Endothelial cell of umbilical vein (primary cell): ENCODE measurements around the gene MYADML2. TPM values are rescaled to one million over a fixed set of nuclear protein-coding genes. Genes with fewer than 3 reads are reported as not detected.

Source experiments
- BruUV-seq: library from RNA; stranded (reverse); fragments of 400-500 nt; replicated peaks from 2 replicates; lab custom pipeline; 2021; lab: Mats Ljungman, UMichigan
- CTCF ChIA-PET: fragments of 300-600, 350-600 bp; sonication (Branson Sonifier 250); formaldehyde crosslinking; loops from one replicate; lab custom pipeline; 2021; ENCODE audit warnings: antibody characterized with exemption, inconsistent platforms; lab: Charles Lee
- POLR2A ChIA-PET: fragments of 300-600, 350-600 bp; sonication (Branson Sonifier 250); formaldehyde crosslinking; loops from one replicate; lab custom pipeline; 2021; ENCODE audit warnings: antibody characterized with exemption, inconsistent platforms; lab: Charles Lee
- DNase-seq: peaks from one replicate; pipeline ENCODE4 v3.0.0-alpha.2; 2011; ENCODE audit warnings: low read depth, low spot score
- FAIRE-seq: peaks from 2 replicates; lab custom pipeline; 2011; peaks lifted over from hg19 to GRCh38; lab: Jason Lieb, UNC
- H2AFZ ChIP-seq: 2 replicates; pipeline ENCODE4 v1.6.0; 2012; ENCODE audit warnings: low read depth, low read length, control low read depth, inconsistent platforms
- H3K27ac ChIP-seq: 2 replicates; pipeline ENCODE4 v1.5.1; 2011; ENCODE audit warnings: low read depth, mild to moderate bottlenecking, control low read depth, low read length, moderate library complexity; ENCODE audit not compliant: insufficient read depth
- H3K27me3 ChIP-seq, 2 experiments: 2 replicates each; pipeline versions ENCODE4 v1.6.0 to v1.6.1; 2011; ENCODE audit warnings: low read length in 2 of 2, mixed read lengths in 1 of 2; ENCODE audit not compliant: control insufficient read depth in 2 of 2, insufficient read depth in 2 of 2
- H3K36me3 ChIP-seq, 2 experiments: 2 replicates in 1 of 2; 3 replicates in 1 of 2; pipeline ENCODE4 v1.5.1; 2011; ENCODE audit warnings: low read length in 2 of 2, mild to moderate bottlenecking in 1 of 2, moderate library complexity in 1 of 2; ENCODE audit not compliant: control insufficient read depth in 2 of 2, insufficient read depth in 2 of 2; ENCODE audit errors: extremely low read depth in 1 of 2
- H3K4me1 ChIP-seq: 3 replicates; pipeline ENCODE4 v1.5.1; 2011; ENCODE audit warnings: mild to moderate bottlenecking, low read length; ENCODE audit not compliant: control insufficient read depth, insufficient read depth; ENCODE audit errors: extremely low read depth
- H3K4me2 ChIP-seq: 2 replicates; pipeline ENCODE4 v1.6.1; 2011; ENCODE audit warnings: low read length, control low read depth, mixed read lengths; ENCODE audit not compliant: insufficient read depth
- H3K4me3 ChIP-seq, 3 experiments: fragments of 200-600 bp in 1 of 3; sonication (generic), shearing (Covaris generic) in 1 of 3; replicated peaks in 1 of 3; 2 replicates each; pipeline ENCODE4 v1.5.1; 2011 to 2016; ENCODE audit warnings: control low read depth in 3 of 3, low read length in 3 of 3, mild to moderate bottlenecking in 2 of 3, inconsistent platforms in 1 of 3, low read depth in 1 of 3, moderate library complexity in 1 of 3; ENCODE audit not compliant: insufficient read depth in 1 of 3
- H3K79me2 ChIP-seq: 2 replicates; pipeline ENCODE4 v1.6.0; 2012; ENCODE audit warnings: low read length, inconsistent platforms; ENCODE audit not compliant: control insufficient read depth, insufficient read depth
- H3K9ac ChIP-seq: replicated peaks from 2 replicates; pipeline ENCODE3; 2011; ENCODE audit warnings: low read length, control low read depth; ENCODE audit not compliant: insufficient read depth; ENCODE audit errors: extremely low read depth
- H3K9me1 ChIP-seq: replicated peaks from 3 replicates; pipeline ENCODE4 v1.6.0; 2011; ENCODE audit warnings: mild to moderate bottlenecking, low read length; ENCODE audit not compliant: control insufficient read depth, insufficient read depth; ENCODE audit errors: extremely low read depth
- H3K9me3 ChIP-seq: replicated peaks from 2 replicates; pipeline ENCODE4 v1.5.1; 2012; ENCODE audit warnings: low read length, inconsistent platforms; ENCODE audit not compliant: control insufficient read depth, insufficient read depth
- H4K20me1 ChIP-seq: replicated peaks from 2 replicates; pipeline ENCODE3; 2011; ENCODE audit warnings: mild to moderate bottlenecking, low read length; ENCODE audit not compliant: control insufficient read depth, insufficient read depth; ENCODE audit errors: extremely low read depth
- CTCF ChIP-seq, 2 donors: IDR thresholded peaks; 1 replicate in 1 of 2; 2 replicates in 1 of 2; pipeline ENCODE4 v1.5.1; 2011; ENCODE audit warnings: low read length in 2 of 2, mild to moderate bottlenecking in 2 of 2, moderate library complexity in 2 of 2, control low read depth in 1 of 2, inconsistent platforms in 1 of 2, low read depth in 1 of 2; ENCODE audit not compliant: insufficient read depth in 1 of 2; ENCODE audit errors: extremely low read depth in 1 of 2
- EZH2 ChIP-seq: IDR thresholded peaks from 2 replicates; pipeline ENCODE4 v1.6.1; 2012; ENCODE audit warnings: borderline replicate concordance, low read depth, mild to moderate bottlenecking, moderate library complexity, low read length, inconsistent platforms; ENCODE audit not compliant: severe bottlenecking
- FOS ChIP-seq: IDR thresholded peaks from 2 replicates; pipeline ENCODE4 v1.6.1; 2011; ENCODE audit warnings: mild to moderate bottlenecking, low read length, moderate library complexity, borderline replicate concordance; ENCODE audit not compliant: insufficient read depth
- GATA2 ChIP-seq: IDR thresholded peaks from 2 replicates; pipeline ENCODE4 v1.7.0; 2011; ENCODE audit warnings: low read depth, mild to moderate bottlenecking, moderate library complexity, mixed read lengths, low read length; ENCODE audit not compliant: insufficient read length, insufficient read depth
- JUN ChIP-seq: IDR thresholded peaks from 2 replicates; pipeline ENCODE4 v1.6.1; 2011; ENCODE audit warnings: borderline replicate concordance, low read depth; ENCODE audit not compliant: insufficient read length, insufficient read depth
- MAX ChIP-seq: IDR thresholded peaks from 2 replicates; pipeline ENCODE4 v1.6.1; 2011; ENCODE audit not compliant: insufficient read depth, insufficient read length
- MYC ChIP-seq: IDR thresholded peaks from one replicate; pipeline ENCODE4 v1.6.1; 2011; ENCODE audit warnings: mild to moderate bottlenecking, low read depth, low read length
- POLR2A ChIP-seq: IDR thresholded peaks from 2 replicates; pipeline ENCODE4 v1.6.1; 2012; ENCODE audit warnings: low read depth, mild to moderate bottlenecking, control low read depth, low read length
- POLR2AphosphoS5 ChIP-seq: IDR thresholded peaks from 2 replicates; pipeline ENCODE4 v1.6.1; 2012; ENCODE audit warnings: low read depth, mild to moderate bottlenecking, control low read depth, low read length, moderate library complexity; ENCODE audit not compliant: insufficient read depth
- dilution Hi-C: fragments of 300-500 bp; cut with MboI; formaldehyde crosslinking; loops from one replicate; pipeline ENCODE4 v1.15.0; 2019; ENCODE audit warnings: low sequenced_read_pairs; ENCODE audit not compliant: extremely low pct_ligation_motif_present
- intact Hi-C: fragments of 100-400 bp; cut with micrococcal nuclease; formaldehyde crosslinking; loops from one replicate; pipeline ENCODE4 v1.10.0; 2022
- polyA plus RNA-seq, 4 experiments: library from polyadenylated mRNA; depleted of rRNA in 3 of 4; stranded (reverse) in 3 of 4; unstranded in 1 of 4; fragments of >200 nt; gene quantifications; 2 replicates each; pipeline versions ENCODE4 v1.2.1 to v1.2.3, GENCODE V29; 2011 to 2012; ENCODE audit warnings: missing spikeins in 1 of 4
- total RNA-seq: library from RNA; stranded (reverse); gene quantifications from 2 replicates; pipeline ENCODE4 v1.2.3, GENCODE V29; 2021

The MYADML2 gene
- total and polyA plus RNA-seq, 2 donors (not counting 3 experiments of a cell fraction or from before 2014, with no cell fraction given), result not detected

GRCh38 chr17:81901167-81902022, 45.6 kb downstream of the MYADML2 start:
- Histone ChIP-seq H3K27ac (no peak overlapping the region), H3K4me2 (peak overlapping the region; percentile 19), H3K79me2 (no peaks in the 10 kb centered on the region), H3K9ac (no peak overlapping the region), H3K36me3 (peaks cover 2 to 9% of the 10 kb centered on the region in 2 experiments), H3K4me1 (peaks cover 3% of the 10 kb centered on the region), H2AFZ (no peak overlapping the region), H3K4me3 (peak overlapping the region in 1 of 3 experiments; percentile 3), H3K9me1 (no peaks in the 10 kb centered on the region), H3K27me3 (no peaks in the 10 kb centered on the region), H3K9me3 (no peaks in the 10 kb centered on the region), H4K20me1 (no peaks in the 10 kb centered on the region)
- intact Hi-C loops, result no loop called here
- DNase-seq (no peak), FAIRE-seq (no peak)
- no peak for TF ChIP-seq GATA2
- TF ChIP-seq MAX, result no peak
- no peak for TF ChIP-seq POLR2AphosphoS5
- TF ChIP-seq JUN, result no peak
- no peak for TF ChIP-seq FOS
- no peak for TF ChIP-seq MYC
- TF ChIP-seq POLR2A, result no peak
- TF ChIP-seq CTCF (IDR thresholded peaks at IDR 0.05; ENCODE audit: extremely low read depth in 1 of 2, insufficient read depth in 1 of 2, low read depth in 1 of 2, low read length in 2 of 2), result no peak
- TF ChIP-seq EZH2, result no peak
- dilution Hi-C loops, result no loop called here
- CTCF ChIA-PET, result interaction anchor here (0.7 kb wide), 1 partner anchor 9 kb away, joined by 3 read pairs; no protein-coding TSS in a partner anchor
- TSS peak; percentile 18 for BruUV-seq
- POLR2A ChIA-PET, result no interaction called here
